ENCODE results near the gene CNKSR1. TPM values are rescaled to one million over a fixed set of nuclear protein-coding genes. Genes with fewer than 3 reads are reported as not detected.

Gene CNKSR1
- total RNA-seq, 2 donors from 2014 or later, result 30.0 to 47.7 TPM

DNA sequence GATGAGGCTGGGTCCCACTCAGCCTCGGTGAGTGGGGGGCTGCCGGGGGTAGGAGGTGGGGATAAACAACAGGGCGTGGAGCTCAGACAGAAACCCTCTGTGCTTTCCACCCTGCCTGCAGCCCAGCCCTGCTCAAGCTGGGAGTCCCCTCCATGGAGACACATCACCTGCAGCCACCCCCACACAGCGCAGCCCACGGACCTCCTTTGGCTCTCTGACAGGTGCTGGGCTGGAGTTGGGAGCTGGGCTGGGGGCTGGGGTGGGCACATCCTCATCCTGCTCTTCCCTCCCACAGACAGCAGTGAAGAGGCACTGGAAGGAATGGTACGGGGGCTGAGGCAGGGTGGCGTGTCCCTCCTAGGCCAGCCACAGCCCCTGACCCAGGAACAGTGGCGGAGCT, 11.2 kb downstream of the CNKSR1 start:
- TF ChIP-seq POLR2A (IDR thresholded peaks at IDR 0.05), result no peak
- no peak for TF ChIP-seq CTCF (IDR thresholded peaks at IDR 0.05)
- H3K4me1 ChIP-seq, result no peaks in the 10 kb centered on the region
- no peaks in the 10 kb centered on the region for H3K9me3 ChIP-seq
- DNase-seq, result no peak
- H3K4me3 ChIP-seq, result no peak overlapping the region
- intact Hi-C loops (cut with DNase I), result no loop called here
- WGBS, 2 donors, result 98 to 100% methylated on average over 3 to 8 of the region's 8 CpGs
- peaks cover 0 to 11% of the 10 kb centered on the region in 2 donors for H3K36me3 ChIP-seq (replicated peaks in 1 of 2; ENCODE audit: insufficient read depth in 1 of 2, low read depth in 2 of 2)
- H3K27ac ChIP-seq, result no peak overlapping the region
- no peaks in the 10 kb centered on the region for H3K27me3 ChIP-seq
- no peak for ATAC-seq

- Histone ChIP-seq H3K4me1 (no peaks in the 10 kb centered on the region), H3K27ac (no peak overlapping the region), H3K9me3 (no peaks in the 10 kb centered on the region), H3K36me3 (replicated peaks in 1 of 2; ENCODE audit: insufficient read depth in 1 of 2, low read depth in 2 of 2) (peaks cover 0 to 9% of the 10 kb centered on the region in 2 donors), H3K27me3 (no peaks in the 10 kb centered on the region), H3K4me3 (no peak overlapping the region)
- DNase-seq (no peak), ATAC-seq (no peak)
- intact Hi-C loops (cut with DNase I), result no loop called here
- TF ChIP-seq POLR2A (IDR thresholded peaks at IDR 0.05), result no peak
- WGBS, 2 donors, result 61 to 79% methylated on average over 4 to 6 of the region's 6 CpGs
Observed at GRCh38 chr1:26189331-26189730, 12.0 kb downstream of the CNKSR1 start.

- Histone ChIP-seq H3K4me3 (no peak overlapping the region), H3K9me3 (no peaks in the 10 kb centered on the region), H3K27me3 (no peaks in the 10 kb centered on the region), H3K27ac (no peak overlapping the region), H3K36me3 (replicated peaks in 1 of 2; ENCODE audit: insufficient read depth in 1 of 2, low read depth in 2 of 2) (peaks cover 0 to 8% of the 10 kb centered on the region in 2 donors), H3K4me1 (no peaks in the 10 kb centered on the region)
- ATAC-seq (no peak), DNase-seq (no peak)
- intact Hi-C loops (cut with DNase I), result no loop called here
- TF ChIP-seq POLR2A (IDR thresholded peaks at IDR 0.05) (no peak), CTCF (IDR thresholded peaks at IDR 0.05) (no peak)
- 60 to 62% methylated on average over 3 to 7 of the region's 7 CpGs for WGBS, 2 donors
Observed at GRCh38 chr1:26189751-26190275, 12.5 kb downstream of the CNKSR1 start.

GRCh38 chr1:26190373-26190987, 13.2 kb downstream of the CNKSR1 start, which contains the start of gene CATSPER4:
Gene CATSPER4, plus strand, starts transcription at chr1:26190602. Its CDS starts 26 bp downstream, at chr1:26190628.
- Histone ChIP-seq H3K27ac (no peak within 1 kb of the TSS), H3K9me3 (no peaks in the 10 kb centered on the region), H3K36me3 (replicated peaks in 1 of 2; ENCODE audit: insufficient read depth in 1 of 2, low read depth in 2 of 2) (peaks cover 0 to 8% of the 10 kb centered on the region in 2 donors), H3K27me3 (no peaks in the 10 kb centered on the region), H3K4me1 (no peaks in the 10 kb centered on the region), H3K4me3 (no peak within 1 kb of the TSS)
- WGBS, 2 donors, result 56 to 57% methylated on average over 14 to 16 of the region's 16 CpGs
- TF ChIP-seq CTCF (IDR thresholded peaks at IDR 0.05) (peak in 4 of 7 experiments; percentile 17 to 28 (median 21)), POLR2A (IDR thresholded peaks at IDR 0.05) (no peak)
- intact Hi-C loops (cut with DNase I), result no loop called here
- peak in 2 of 4 donors; percentile 11 to 33 for DNase-seq
- ATAC-seq, result no peak

DNA sequence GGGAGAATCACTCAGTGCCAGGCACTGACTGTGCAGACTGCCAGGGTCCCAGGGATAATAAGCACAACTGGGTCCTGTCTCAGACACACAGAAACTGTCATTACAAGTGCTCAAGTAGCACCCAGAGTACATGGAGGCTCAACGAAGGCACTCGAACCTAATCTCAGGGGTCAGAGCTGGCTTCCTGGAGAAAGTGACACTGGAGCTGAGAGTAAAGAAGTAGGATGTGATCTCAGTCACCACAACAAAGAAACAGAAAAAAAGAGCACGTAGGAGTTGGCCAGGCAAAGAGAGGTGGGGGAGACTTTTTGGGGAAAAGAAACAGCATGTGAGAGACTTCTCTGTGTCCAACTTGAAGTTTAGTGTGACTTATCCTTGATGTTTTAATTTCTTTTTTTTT, 14.4 kb downstream of the CNKSR1 start:
- Histone ChIP-seq H3K27ac (no peak overlapping the region), H3K9me3 (no peaks in the 10 kb centered on the region), H3K36me3 (replicated peaks in 1 of 2; ENCODE audit: insufficient read depth in 1 of 2, low read depth in 2 of 2) (peaks cover 0 to 3% of the 10 kb centered on the region in 2 donors), H3K4me1 (no peaks in the 10 kb centered on the region), H3K4me3 (no peak overlapping the region), H3K27me3 (no peaks in the 10 kb centered on the region)
- no peak for DNase-seq
- TF ChIP-seq POLR2A (IDR thresholded peaks at IDR 0.05) (no peak), CTCF (IDR thresholded peaks at IDR 0.05) (no peak)
- intact Hi-C loops (cut with DNase I), result no loop called here
- no peak for ATAC-seq
- WGBS, 2 donors, result 36 to 53% methylated on average over 3 of the region's 3 CpGs
